ENCODE data around the gene SYNGR1. TPM values are rescaled to one million over a fixed set of nuclear protein-coding genes. Genes with fewer than 3 reads are reported as not detected.

The SYNGR1 gene
- total and polyA plus RNA-seq, 2 experiments from 2014 or later, result 30.9 to 37.0 TPM

DNA sequence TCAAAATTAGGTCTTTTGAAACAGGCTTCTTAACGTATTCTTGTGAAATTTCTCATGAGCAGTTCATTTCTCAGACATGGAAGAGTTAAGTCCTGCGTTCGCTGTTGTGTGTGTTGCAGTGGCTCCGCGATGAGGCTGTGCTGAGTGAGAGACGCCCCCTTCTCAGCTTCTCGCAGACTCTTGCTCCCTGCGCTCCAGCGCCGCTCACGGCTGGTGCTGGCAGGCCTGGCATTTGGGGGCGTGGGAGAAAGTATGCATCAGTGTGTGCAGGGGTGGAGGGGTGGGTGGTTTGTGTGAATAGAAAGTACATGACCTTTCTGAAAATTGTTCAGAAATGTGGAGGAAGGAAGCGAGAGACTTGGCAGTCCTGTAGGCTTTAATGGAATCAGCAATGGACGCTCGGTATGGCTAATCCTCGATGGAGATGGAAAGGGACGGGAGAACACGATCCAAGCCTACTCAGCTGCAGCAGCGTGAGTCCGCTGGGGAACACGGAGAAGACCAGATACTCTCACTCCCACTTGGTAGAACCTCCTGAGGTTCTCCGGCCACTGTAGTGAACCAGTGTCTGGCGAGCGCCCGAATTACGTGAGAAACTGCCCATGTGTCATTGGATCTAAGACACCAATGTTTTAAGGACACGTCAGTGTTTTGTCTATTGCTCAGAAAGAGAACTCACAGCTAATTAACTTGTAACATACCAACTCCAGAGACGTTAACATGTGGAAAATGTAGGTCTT lies 55.7 kb downstream of the SYNGR1 start:
- DNase-seq (ENCODE audit: low spot score) (no peak), ATAC-seq (peak; percentile 74)
- Mint-ChIP-seq H3K9me3 (no peaks in the 10 kb centered on the region), H3K4me3 (no peak overlapping the region), H3K36me3 (ENCODE audit: low read depth) (peaks cover 13% of the 10 kb centered on the region), H3K4me1 (peaks cover 3% of the 10 kb centered on the region), H3K27me3 (ENCODE audit: insufficient read depth, low read depth, poor library complexity) (peaks cover 4% of the 10 kb centered on the region), H3K27ac (no peak overlapping the region; the same call in 1 of the 2 replicates)
- peaks cover 10% of the 10 kb centered on the region for H4K20me1 ChIP-seq (replicated peaks; ENCODE audit: insufficient read depth)
- H3K4me3 ChIP-seq, result no peak overlapping the region
- H3K4me1 ChIP-seq (ENCODE audit: insufficient read depth), result peaks cover 4% of the 10 kb centered on the region
- H3K79me2 ChIP-seq (replicated peaks; ENCODE audit: insufficient read depth), result peaks cover 33% of the 10 kb centered on the region
- H3K9me2 ChIP-seq (ENCODE audit: insufficient read depth), result no peaks in the 10 kb centered on the region; the same call in 1 of the 2 replicates
- H2AFZ ChIP-seq, result no peak overlapping the region
- H3K36me3 ChIP-seq (ENCODE audit: insufficient read depth), result no peaks in the 10 kb centered on the region
- H3F3A ChIP-seq (replicated peaks; ENCODE audit: low read depth), result no peaks in the 10 kb centered on the region
- H3K4me2 ChIP-seq, result no peak overlapping the region
- H3K27me3 ChIP-seq (ENCODE audit: insufficient read depth), result no peaks in the 10 kb centered on the region
- 0 out of 2 replicates have a peak overlapping the region, but pooled peaks have one; percentile 48 for H3K27ac ChIP-seq (ENCODE audit: low read depth)
- TF ChIP-seq, protein P1, sequence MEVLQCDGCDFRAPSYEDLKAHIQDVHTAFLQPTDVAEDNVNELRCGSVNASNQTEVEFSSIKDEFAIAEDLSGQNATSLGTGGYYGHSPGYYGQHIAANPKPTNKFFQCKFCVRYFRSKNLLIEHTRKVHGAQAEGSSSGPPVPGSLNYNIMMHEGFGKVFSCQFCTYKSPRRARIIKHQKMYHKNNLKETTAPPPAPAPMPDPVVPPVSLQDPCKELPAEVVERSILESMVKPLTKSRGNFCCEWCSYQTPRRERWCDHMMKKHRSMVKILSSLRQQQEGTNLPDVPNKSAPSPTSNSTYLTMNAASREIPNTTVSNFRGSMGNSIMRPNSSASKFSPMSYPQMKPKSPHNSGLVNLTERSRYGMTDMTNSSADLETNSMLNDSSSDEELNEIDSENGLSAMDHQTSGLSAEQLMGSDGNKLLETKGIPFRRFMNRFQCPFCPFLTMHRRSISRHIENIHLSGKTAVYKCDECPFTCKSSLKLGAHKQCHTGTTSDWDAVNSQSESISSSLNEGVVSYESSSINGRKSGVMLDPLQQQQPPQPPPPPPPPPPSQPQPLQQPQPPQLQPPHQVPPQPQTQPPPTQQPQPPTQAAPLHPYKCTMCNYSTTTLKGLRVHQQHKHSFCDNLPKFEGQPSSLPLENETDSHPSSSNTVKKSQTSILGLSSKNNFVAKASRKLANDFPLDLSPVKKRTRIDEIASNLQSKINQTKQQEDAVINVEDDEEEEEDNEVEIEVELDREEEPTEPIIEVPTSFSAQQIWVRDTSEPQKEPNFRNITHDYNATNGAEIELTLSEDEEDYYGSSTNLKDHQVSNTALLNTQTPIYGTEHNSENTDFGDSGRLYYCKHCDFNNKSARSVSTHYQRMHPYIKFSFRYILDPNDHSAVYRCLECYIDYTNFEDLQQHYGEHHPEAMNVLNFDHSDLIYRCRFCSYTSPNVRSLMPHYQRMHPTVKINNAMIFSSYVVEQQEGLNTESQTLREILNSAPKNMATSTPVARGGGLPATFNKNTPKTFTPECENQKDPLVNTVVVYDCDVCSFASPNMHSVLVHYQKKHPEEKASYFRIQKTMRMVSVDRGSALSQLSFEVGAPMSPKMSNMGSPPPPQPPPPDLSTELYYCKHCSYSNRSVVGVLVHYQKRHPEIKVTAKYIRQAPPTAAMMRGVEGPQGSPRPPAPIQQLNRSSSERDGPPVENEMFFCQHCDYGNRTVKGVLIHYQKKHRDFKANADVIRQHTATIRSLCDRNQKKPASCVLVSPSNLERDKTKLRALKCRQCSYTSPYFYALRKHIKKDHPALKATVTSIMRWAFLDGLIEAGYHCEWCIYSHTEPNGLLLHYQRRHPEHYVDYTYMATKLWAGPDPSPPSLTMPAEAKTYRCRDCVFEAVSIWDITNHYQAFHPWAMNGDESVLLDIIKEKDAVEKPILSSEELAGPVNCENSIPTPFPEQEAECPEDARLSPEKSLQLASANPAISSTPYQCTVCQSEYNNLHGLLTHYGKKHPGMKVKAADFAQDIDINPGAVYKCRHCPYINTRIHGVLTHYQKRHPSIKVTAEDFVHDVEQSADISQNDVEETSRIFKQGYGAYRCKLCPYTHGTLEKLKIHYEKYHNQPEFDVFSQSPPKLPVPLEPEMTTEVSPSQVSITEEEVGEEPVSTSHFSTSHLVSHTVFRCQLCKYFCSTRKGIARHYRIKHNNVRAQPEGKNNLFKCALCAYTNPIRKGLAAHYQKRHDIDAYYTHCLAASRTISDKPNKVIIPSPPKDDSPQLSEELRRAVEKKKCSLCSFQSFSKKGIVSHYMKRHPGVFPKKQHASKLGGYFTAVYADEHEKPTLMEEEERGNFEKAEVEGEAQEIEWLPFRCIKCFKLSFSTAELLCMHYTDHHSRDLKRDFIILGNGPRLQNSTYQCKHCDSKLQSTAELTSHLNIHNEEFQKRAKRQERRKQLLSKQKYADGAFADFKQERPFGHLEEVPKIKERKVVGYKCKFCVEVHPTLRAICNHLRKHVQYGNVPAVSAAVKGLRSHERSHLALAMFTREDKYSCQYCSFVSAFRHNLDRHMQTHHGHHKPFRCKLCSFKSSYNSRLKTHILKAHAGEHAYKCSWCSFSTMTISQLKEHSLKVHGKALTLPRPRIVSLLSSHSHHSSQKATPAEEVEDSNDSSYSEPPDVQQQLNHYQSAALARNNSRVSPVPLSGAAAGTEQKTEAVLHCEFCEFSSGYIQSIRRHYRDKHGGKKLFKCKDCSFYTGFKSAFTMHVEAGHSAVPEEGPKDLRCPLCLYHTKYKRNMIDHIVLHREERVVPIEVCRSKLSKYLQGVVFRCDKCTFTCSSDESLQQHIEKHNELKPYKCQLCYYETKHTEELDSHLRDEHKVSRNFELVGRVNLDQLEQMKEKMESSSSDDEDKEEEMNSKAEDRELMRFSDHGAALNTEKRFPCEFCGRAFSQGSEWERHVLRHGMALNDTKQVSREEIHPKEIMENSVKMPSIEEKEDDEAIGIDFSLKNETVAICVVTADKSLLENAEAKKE (CRISPR knock-in tag; IDR thresholded peaks at IDR 0.05), result no peak
- TF ChIP-seq ZNF331 (CRISPR knock-in tag; IDR thresholded peaks at IDR 0.05; ENCODE audit: low read depth) (no peak), EZH2phosphoT487 (IDR thresholded peaks at IDR 0.05; ENCODE audit: unreplicated experiment) (no peak), EZH2 (IDR thresholded peaks at IDR 0.05; ENCODE audit: low read depth, unreplicated experiment) (no peak), STAT1 (IDR thresholded peaks at IDR 0.05; ENCODE audit: unreplicated experiment) (no peak), JUNB (IDR thresholded peaks at IDR 0.05; ENCODE audit: unreplicated experiment) (no peak), ZNF114 (CRISPR knock-in tag; IDR thresholded peaks at IDR 0.05) (no peak), POLR2AphosphoS5 (IDR thresholded peaks at IDR 0.05; ENCODE audit: low read depth) (no peak), NANOG (IDR thresholded peaks at IDR 0.05; ENCODE audit: borderline replicate concordance) (no peak), CREB1 (CRISPR knock-in tag; IDR thresholded peaks at IDR 0.05; ENCODE audit: low read depth) (no peak)
- TF ChIP-seq, protein P2, sequence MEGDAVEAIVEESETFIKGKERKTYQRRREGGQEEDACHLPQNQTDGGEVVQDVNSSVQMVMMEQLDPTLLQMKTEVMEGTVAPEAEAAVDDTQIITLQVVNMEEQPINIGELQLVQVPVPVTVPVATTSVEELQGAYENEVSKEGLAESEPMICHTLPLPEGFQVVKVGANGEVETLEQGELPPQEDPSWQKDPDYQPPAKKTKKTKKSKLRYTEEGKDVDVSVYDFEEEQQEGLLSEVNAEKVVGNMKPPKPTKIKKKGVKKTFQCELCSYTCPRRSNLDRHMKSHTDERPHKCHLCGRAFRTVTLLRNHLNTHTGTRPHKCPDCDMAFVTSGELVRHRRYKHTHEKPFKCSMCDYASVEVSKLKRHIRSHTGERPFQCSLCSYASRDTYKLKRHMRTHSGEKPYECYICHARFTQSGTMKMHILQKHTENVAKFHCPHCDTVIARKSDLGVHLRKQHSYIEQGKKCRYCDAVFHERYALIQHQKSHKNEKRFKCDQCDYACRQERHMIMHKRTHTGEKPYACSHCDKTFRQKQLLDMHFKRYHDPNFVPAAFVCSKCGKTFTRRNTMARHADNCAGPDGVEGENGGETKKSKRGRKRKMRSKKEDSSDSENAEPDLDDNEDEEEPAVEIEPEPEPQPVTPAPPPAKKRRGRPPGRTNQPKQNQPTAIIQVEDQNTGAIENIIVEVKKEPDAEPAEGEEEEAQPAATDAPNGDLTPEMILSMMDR (conservative IDR thresholded peaks at IDR 0.05; ENCODE audit: low read depth in 2 of 2), result no peak
- TF ChIP-seq, protein P3, sequence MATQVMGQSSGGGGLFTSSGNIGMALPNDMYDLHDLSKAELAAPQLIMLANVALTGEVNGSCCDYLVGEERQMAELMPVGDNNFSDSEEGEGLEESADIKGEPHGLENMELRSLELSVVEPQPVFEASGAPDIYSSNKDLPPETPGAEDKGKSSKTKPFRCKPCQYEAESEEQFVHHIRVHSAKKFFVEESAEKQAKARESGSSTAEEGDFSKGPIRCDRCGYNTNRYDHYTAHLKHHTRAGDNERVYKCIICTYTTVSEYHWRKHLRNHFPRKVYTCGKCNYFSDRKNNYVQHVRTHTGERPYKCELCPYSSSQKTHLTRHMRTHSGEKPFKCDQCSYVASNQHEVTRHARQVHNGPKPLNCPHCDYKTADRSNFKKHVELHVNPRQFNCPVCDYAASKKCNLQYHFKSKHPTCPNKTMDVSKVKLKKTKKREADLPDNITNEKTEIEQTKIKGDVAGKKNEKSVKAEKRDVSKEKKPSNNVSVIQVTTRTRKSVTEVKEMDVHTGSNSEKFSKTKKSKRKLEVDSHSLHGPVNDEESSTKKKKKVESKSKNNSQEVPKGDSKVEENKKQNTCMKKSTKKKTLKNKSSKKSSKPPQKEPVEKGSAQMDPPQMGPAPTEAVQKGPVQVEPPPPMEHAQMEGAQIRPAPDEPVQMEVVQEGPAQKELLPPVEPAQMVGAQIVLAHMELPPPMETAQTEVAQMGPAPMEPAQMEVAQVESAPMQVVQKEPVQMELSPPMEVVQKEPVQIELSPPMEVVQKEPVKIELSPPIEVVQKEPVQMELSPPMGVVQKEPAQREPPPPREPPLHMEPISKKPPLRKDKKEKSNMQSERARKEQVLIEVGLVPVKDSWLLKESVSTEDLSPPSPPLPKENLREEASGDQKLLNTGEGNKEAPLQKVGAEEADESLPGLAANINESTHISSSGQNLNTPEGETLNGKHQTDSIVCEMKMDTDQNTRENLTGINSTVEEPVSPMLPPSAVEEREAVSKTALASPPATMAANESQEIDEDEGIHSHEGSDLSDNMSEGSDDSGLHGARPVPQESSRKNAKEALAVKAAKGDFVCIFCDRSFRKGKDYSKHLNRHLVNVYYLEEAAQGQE (IDR thresholded peaks at IDR 0.05; ENCODE audit: unreplicated experiment), result no peak
- TF ChIP-seq, protein P4, sequence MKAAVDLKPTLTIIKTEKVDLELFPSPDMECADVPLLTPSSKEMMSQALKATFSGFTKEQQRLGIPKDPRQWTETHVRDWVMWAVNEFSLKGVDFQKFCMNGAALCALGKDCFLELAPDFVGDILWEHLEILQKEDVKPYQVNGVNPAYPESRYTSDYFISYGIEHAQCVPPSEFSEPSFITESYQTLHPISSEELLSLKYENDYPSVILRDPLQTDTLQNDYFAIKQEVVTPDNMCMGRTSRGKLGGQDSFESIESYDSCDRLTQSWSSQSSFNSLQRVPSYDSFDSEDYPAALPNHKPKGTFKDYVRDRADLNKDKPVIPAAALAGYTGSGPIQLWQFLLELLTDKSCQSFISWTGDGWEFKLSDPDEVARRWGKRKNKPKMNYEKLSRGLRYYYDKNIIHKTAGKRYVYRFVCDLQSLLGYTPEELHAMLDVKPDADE (IDR thresholded peaks at IDR 0.05), result no peak
